ENCODE results near the gene ZNF423.
A peak's percentile ranks its signal among the peaks of the same experiment; 100 is the strongest.

The ZNF423 gene

DNA sequence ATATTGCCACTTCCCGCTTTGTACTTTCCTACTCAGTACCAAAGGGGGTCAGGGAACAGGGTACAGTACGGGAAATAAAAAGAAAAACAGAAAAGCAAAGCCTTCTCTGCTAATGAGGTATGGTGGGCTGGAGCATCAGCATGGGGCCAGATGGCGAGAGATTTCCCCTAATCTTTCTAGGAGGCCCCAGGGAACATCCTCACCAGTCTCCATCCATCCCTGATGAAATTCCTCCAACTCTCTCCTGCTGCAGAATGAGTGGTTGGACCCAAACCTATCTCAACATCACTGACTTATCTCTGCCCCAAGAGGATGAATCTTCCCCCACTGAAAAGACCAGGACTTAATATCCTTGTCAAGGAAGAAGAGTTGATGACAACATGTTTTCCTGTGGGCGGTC, 296.7 kb downstream of the ZNF423 start:
- H3K27me3 ChIP-seq (ENCODE audit: control insufficient read depth, insufficient read depth, low read length), result no peaks in the 10 kb centered on the region
- no peak overlapping the region for H3K27ac ChIP-seq
- no peaks in the 10 kb centered on the region for H3K79me2 ChIP-seq
- no peak overlapping the region for H3K4me2 ChIP-seq (ENCODE audit: low read length)
- H2AFZ ChIP-seq, result no peak overlapping the region
- H3K9ac ChIP-seq, result no peak overlapping the region
- TF ChIP-seq, protein P1, sequence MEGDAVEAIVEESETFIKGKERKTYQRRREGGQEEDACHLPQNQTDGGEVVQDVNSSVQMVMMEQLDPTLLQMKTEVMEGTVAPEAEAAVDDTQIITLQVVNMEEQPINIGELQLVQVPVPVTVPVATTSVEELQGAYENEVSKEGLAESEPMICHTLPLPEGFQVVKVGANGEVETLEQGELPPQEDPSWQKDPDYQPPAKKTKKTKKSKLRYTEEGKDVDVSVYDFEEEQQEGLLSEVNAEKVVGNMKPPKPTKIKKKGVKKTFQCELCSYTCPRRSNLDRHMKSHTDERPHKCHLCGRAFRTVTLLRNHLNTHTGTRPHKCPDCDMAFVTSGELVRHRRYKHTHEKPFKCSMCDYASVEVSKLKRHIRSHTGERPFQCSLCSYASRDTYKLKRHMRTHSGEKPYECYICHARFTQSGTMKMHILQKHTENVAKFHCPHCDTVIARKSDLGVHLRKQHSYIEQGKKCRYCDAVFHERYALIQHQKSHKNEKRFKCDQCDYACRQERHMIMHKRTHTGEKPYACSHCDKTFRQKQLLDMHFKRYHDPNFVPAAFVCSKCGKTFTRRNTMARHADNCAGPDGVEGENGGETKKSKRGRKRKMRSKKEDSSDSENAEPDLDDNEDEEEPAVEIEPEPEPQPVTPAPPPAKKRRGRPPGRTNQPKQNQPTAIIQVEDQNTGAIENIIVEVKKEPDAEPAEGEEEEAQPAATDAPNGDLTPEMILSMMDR (IDR thresholded peaks at IDR 0.05), result no peak
- H3K9me3 ChIP-seq (ENCODE audit: control insufficient read depth, low read length), result no peaks in the 10 kb centered on the region
- H3K4me1 ChIP-seq, result no peaks in the 10 kb centered on the region
- no peaks in the 10 kb centered on the region for H3K36me3 ChIP-seq (ENCODE audit: control insufficient read depth, insufficient read depth, low read length)
- H3K4me3 ChIP-seq (ENCODE audit: low read depth, low read length), result no peak overlapping the region

DNA sequence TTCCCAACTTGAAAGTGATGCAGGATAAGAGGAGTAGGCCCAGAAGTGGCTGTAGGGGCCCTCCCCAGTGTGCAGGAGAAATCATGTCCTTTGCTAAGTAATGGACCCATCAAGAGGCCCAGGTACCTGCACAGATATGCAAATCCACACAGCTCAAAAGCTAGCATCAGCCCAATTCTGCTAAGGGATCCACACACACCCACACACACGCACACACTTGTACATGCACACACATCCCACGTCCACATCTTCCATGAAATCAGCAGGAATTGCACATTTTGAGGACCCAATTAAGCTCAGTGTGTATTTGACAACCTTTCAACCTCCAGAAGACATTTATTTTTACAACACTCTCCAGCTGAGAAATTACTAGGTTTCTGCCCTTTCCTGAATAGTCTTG, 297.5 kb downstream of the ZNF423 start:
- Histone ChIP-seq H3K79me2 (no peaks in the 10 kb centered on the region), H3K4me2 (ENCODE audit: low read length) (no peak overlapping the region), H2AFZ (no peak overlapping the region), H3K36me3 (ENCODE audit: control insufficient read depth, insufficient read depth, low read length) (no peaks in the 10 kb centered on the region), H3K9ac (no peak overlapping the region), H3K27me3 (ENCODE audit: control insufficient read depth, insufficient read depth, low read length) (no peaks in the 10 kb centered on the region), H3K27ac (no peak overlapping the region), H3K4me3 (ENCODE audit: low read depth, low read length) (no peak overlapping the region), H3K9me3 (ENCODE audit: control insufficient read depth, low read length) (no peaks in the 10 kb centered on the region), H3K4me1 (no peaks in the 10 kb centered on the region)
- TF ChIP-seq, protein P1 (IDR thresholded peaks at IDR 0.05), result no peak

DNA sequence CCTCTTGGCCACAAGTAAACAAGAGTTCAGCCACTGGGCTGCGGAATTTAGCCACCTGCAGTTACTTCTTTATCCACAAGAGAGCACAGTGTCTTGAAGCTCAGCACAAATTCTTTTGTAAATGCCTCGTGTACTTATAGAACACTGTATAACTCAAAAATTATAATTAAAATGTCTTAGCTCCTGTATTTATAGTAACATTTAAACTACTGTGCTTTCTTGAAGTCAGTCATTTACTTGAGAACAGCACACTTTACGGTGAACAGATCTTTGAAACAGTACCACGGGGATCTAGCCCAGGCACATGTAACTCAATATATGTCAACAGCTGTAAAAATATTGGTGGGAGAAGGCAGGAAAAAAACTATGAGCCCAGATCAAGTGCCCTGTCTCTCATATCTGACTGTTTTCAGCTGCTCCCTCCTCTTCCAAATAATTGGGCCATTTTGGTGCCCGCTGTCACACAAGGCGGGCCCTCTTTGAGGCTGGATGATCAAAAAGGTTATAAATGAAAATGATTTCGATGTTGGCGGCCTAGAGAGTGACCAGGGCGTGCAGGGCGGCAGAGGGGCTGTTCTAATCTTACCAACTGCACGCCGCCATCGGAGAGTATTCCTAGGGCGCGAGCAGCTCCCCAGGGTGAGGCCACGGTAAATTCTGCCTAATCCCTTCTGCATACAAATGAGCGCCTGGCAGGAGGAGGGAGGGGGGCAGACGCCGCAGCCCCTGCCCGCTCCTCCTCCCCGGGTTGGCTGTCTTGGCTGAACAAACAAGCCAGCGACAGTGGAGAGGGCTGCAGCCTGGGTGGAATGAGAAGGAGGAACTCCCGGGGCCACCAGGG, 299.1 kb downstream of the ZNF423 start:
- H3K36me3 ChIP-seq (ENCODE audit: control insufficient read depth, insufficient read depth, low read length), result no peaks in the 10 kb centered on the region
- H3K79me2 ChIP-seq, result no peaks in the 10 kb centered on the region
- H2AFZ ChIP-seq, result no peak overlapping the region
- TF ChIP-seq, protein P1 (IDR thresholded peaks at IDR 0.05), result peak; percentile 11
- H3K4me3 ChIP-seq (ENCODE audit: low read depth, low read length), result no peak overlapping the region
- no peak overlapping the region for H3K9ac ChIP-seq
- H3K27ac ChIP-seq, result no peak overlapping the region
- H3K27me3 ChIP-seq (ENCODE audit: control insufficient read depth, insufficient read depth, low read length), result no peaks in the 10 kb centered on the region
- no peaks in the 10 kb centered on the region for H3K9me3 ChIP-seq (ENCODE audit: control insufficient read depth, low read length)
- H3K4me2 ChIP-seq (ENCODE audit: low read length), result no peak overlapping the region
- H3K4me1 ChIP-seq, result no peaks in the 10 kb centered on the region

DNA sequence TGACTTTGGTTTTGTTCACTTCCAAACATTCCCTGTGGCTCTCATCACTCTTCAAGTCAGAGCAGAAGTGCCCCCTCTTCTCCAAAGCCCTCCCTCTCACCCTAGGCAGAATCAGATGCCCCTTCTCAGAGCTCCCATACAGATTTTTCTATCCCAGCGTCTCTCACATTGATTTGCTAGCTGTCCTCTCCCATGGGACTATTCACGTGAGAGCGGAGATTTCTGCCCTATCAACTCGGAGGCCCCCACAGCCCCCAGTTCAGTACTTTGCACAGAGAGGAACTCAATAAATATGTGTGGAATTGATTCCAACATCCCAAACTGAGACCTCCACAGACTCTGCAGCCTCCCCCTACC, 299.7 kb downstream of the ZNF423 start:
- no peaks in the 10 kb centered on the region for H3K27me3 ChIP-seq (ENCODE audit: control insufficient read depth, insufficient read depth, low read length)
- no peak overlapping the region for H3K4me2 ChIP-seq (ENCODE audit: low read length)
- H3K9ac ChIP-seq, result no peak overlapping the region
- H3K27ac ChIP-seq, result no peak overlapping the region
- H3K79me2 ChIP-seq, result no peaks in the 10 kb centered on the region
- no peak overlapping the region for H3K4me3 ChIP-seq (ENCODE audit: low read depth, low read length)
- H3K9me3 ChIP-seq (ENCODE audit: control insufficient read depth, low read length), result no peaks in the 10 kb centered on the region
- no peaks in the 10 kb centered on the region for H3K36me3 ChIP-seq (ENCODE audit: control insufficient read depth, insufficient read depth, low read length)
- no peak overlapping the region for H2AFZ ChIP-seq
- TF ChIP-seq, protein P1 (IDR thresholded peaks at IDR 0.05), result no peak
- no peaks in the 10 kb centered on the region for H3K4me1 ChIP-seq

DNA sequence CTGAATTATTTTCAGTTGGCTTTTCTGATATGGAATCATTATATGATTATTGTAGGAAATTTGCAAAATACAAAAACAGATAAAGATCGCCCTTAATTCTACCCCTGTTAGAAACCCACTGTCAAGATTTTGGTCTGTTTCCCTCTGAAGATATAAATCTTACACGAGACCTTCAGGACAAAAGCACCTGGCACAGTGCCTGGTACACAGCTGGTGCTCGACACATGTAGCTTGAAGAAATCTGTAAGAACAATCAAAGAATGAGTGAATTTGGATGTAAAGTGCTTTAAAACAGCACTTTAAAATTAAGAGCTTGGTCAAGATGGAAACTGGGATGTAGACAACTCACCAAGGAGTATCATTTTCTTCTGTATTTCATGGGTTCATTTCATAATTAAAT, 301.2 kb downstream of the ZNF423 start:
- Histone ChIP-seq H3K27me3 (ENCODE audit: control insufficient read depth, insufficient read depth, low read length) (no peaks in the 10 kb centered on the region), H3K79me2 (no peaks in the 10 kb centered on the region), H3K4me3 (ENCODE audit: low read depth, low read length) (no peak overlapping the region), H3K9ac (no peak overlapping the region), H3K4me1 (no peaks in the 10 kb centered on the region), H2AFZ (no peak overlapping the region), H3K27ac (no peak overlapping the region), H3K36me3 (ENCODE audit: control insufficient read depth, insufficient read depth, low read length) (no peaks in the 10 kb centered on the region), H3K4me2 (ENCODE audit: low read length) (no peak overlapping the region), H3K9me3 (ENCODE audit: control insufficient read depth, low read length) (no peaks in the 10 kb centered on the region)
- TF ChIP-seq, protein P1 (IDR thresholded peaks at IDR 0.05), result no peak
